HepG2 (cell line): Measurements from ENCODE around the gene SYNE3. TPM values are rescaled to one million over a fixed set of nuclear protein-coding genes. Genes with fewer than 3 reads are reported as not detected.

Experiments
- CREM ChIP-seq, 2 experiments: sonication (generic) in 1 of 2; formaldehyde crosslinking in 1 of 2; IDR thresholded peaks; 2 replicates each; pipeline versions ENCODE4 v1.4.0 to v1.6.1; 2016 to 2020; ENCODE audit warnings: antibody characterized with exemption in 1 of 2, mild to moderate bottlenecking in 1 of 2, missing genetic modification reagents in 1 of 2
- FOXA1 ChIP-seq, 2 experiments: fragments of 450-650 bp in 1 of 2; sonication (generic) in 1 of 2; formaldehyde crosslinking in 1 of 2; IDR thresholded peaks; 2 replicates each; pipeline versions ENCODE4 v1.4.0 to v1.6.1; 2016 to 2020; ENCODE audit warnings: missing genetic modification reagents in 1 of 2
- HES4 ChIP-seq: sonication (generic); formaldehyde crosslinking; IDR thresholded peaks from 2 replicates; pipeline ENCODE4 v1.9.0; 2021; ENCODE audit warnings: mild to moderate bottlenecking, missing genetic modification reagents, borderline replicate concordance
- HNF4A ChIP-seq: sonication (generic); formaldehyde crosslinking; IDR thresholded peaks from 2 replicates; pipeline ENCODE4 v1.4.0; 2020; ENCODE audit warnings: missing genetic modification reagents
- LCORL ChIP-seq, 2 experiments: fragments of 450-650 bp in 1 of 2; sonication (generic) in 1 of 2; formaldehyde crosslinking in 1 of 2; IDR thresholded peaks; 2 replicates each; pipeline versions ENCODE4 v1.5.0 to v1.6.1; 2017 to 2020; ENCODE audit warnings: antibody characterized with exemption in 1 of 2, missing genetic modification reagents in 1 of 2
- MIXL1 ChIP-seq: IDR thresholded peaks from 2 replicates; pipeline ENCODE4 v1.6.1; 2016
- NAIF1 ChIP-seq: sonication (generic); formaldehyde crosslinking; IDR thresholded peaks from 2 replicates; pipeline ENCODE4 v1.5.0; 2020; ENCODE audit warnings: mild to moderate bottlenecking, missing genetic modification reagents, borderline replicate concordance
- NCOA1 ChIP-seq: sonication (generic); formaldehyde crosslinking; IDR thresholded peaks from 2 replicates; pipeline ENCODE4 v1.9.0; 2021; ENCODE audit warnings: missing genetic modification reagents
- RARA ChIP-seq: IDR thresholded peaks from 2 replicates; pipeline ENCODE4 v1.6.1; 2016; ENCODE audit warnings: missing genetic modification reagents, missing compliant biosample characterization
- SSRP1 ChIP-seq: IDR thresholded peaks from 2 replicates; pipeline ENCODE4 v1.6.1; 2016; ENCODE audit warnings: control low read depth
- ZBTB7B ChIP-seq: sonication (generic); formaldehyde crosslinking; IDR thresholded peaks from 2 replicates; pipeline ENCODE4 v1.4.0; 2020; ENCODE audit warnings: missing genetic modification reagents
- ZNF263 ChIP-seq: sonication (generic); formaldehyde crosslinking; IDR thresholded peaks from 2 replicates; pipeline ENCODE4 v1.4.0; 2020; ENCODE audit warnings: missing genetic modification reagents
- ZNF577 ChIP-seq: sonication (generic); formaldehyde crosslinking; IDR thresholded peaks from 2 replicates; pipeline ENCODE4 v1.4.0; 2020; ENCODE audit warnings: mild to moderate bottlenecking, low read depth, missing genetic modification reagents, borderline replicate concordance
- ZNF737 ChIP-seq: sonication (generic); formaldehyde crosslinking; IDR thresholded peaks from 2 replicates; pipeline ENCODE4 v1.5.0; 2020; ENCODE audit warnings: missing genetic modification reagents, mild to moderate bottlenecking, borderline replicate concordance
- polyA plus RNA-seq, 8 experiments: library from polyadenylated mRNA; depleted of rRNA in 3 of 8; stranded (reverse) in 7 of 8; unstranded in 1 of 8; fragments of >200 nt; fragmentation: Illumina TruSeq in 4 of 8; extraction: Trizol in 4 of 8; gene quantifications; 2 replicates each; pipeline versions ENCODE4 v1.2.1 to v1.2.3, GENCODE V29; 2011 to 2016; ENCODE audit warnings: low read depth in 4 of 8, missing spikeins in 1 of 8, mixed read lengths in 1 of 8; ENCODE audit not compliant: insufficient read depth in 1 of 8
- total RNA-seq, 5 experiments: library from RNA; depleted of rRNA; stranded (reverse); fragments of >200 nt; fragmentation: Illumina TruSeq; extraction: Trizol; gene quantifications; 2 replicates each; pipeline ENCODE4 v1.2.3, GENCODE V29; 2016; ENCODE audit warnings: low read depth in 1 of 5
- TF ChIP-seq, protein P1 (sequence below): sonication (generic); formaldehyde crosslinking; IDR thresholded peaks from 2 replicates; pipeline ENCODE4 v1.8.0; 2022; ENCODE audit warnings: mild to moderate bottlenecking, missing genetic modification reagents; ENCODE audit not compliant: insufficient replicate concordance
- TF ChIP-seq, protein P2 (sequence below): sonication (generic); formaldehyde crosslinking; IDR thresholded peaks from 2 replicates; pipeline ENCODE4 v1.4.0; 2020; ENCODE audit warnings: missing genetic modification reagents, mild to moderate bottlenecking, borderline replicate concordance
- TF ChIP-seq, protein P3 (sequence below): fragments of 450-650 bp; IDR thresholded peaks from 2 replicates; pipeline ENCODE4 v1.6.1; 2016
- TF ChIP-seq, protein P4 (sequence below): sonication (generic); formaldehyde crosslinking; IDR thresholded peaks from 2 replicates; pipeline ENCODE4 v1.4.0; 2020; ENCODE audit warnings: mild to moderate bottlenecking, missing genetic modification reagents
- TF ChIP-seq, protein P5 (sequence below): sonication (generic); formaldehyde crosslinking; IDR thresholded peaks from 2 replicates; pipeline ENCODE4 v1.4.0; 2020; ENCODE audit warnings: missing genetic modification reagents

Gene SYNE3
- total and polyA plus RNA-seq, 2 of the 13 experiments (the other 11 are each of a cell fraction or from before 2014, with no cell fraction given), result 7.8 to 8.0 TPM

DNA sequence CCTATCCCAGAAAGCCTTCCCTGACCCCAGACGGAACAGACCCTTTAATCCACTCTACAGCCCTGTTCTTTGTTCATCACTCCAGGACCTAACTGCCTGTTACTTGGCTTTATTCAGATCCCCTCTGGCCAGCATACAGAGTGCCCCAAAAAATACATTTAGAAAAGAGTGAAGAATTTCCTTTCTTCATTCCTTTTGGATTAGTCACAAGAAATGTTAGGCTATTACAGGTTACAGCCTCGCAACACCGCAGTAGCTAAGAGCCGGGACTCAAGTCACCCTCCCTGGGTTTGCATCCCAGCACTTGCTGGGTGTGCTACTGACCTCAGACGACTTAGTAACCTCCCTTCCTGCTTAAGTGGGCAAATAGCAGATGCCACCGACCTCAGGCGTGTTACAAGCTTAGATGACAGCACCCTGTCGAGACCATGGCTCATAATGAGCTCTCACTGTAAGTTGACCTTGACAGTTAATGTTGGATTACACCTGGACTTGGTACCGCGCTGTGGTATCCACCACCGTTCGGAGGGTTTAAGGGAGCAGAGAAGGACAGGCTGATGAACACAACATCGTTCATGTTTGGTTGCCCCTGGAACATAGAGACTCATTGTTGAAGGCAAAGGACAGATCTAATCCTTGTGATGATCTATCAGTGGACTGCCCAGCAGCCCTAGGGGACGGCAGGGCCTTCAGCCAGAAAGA, 31.3 kb upstream of the SYNE3 start (continued):
- TF ChIP-seq LCORL (IDR thresholded peaks at IDR 0.05) (no peak), LCORL (CRISPR knock-in tag; IDR thresholded peaks at IDR 0.05) (peak; percentile 52), SSRP1 (CRISPR knock-in tag) (peak; percentile 79; the same call in 1 of the 2 replicates), NAIF1 (CRISPR knock-in tag) (no peak), MIXL1 (CRISPR knock-in tag) (peak; percentile 85; the same call in 1 of the 2 replicates), ZBTB7B (CRISPR knock-in tag) (peak; percentile 68), ZNF263 (CRISPR knock-in tag) (no peak), HNF4A (CRISPR knock-in tag) (peak; percentile 91), HES4 (no peak), ZNF577 (CRISPR knock-in tag) (no peak), FOXA1 (IDR thresholded peaks at IDR 0.05) (no peak), FOXA1 (CRISPR knock-in tag; IDR thresholded peaks at IDR 0.05) (peak; percentile 67), RARA (peak; percentile 94), ZNF737 (CRISPR knock-in tag) (peak; percentile 48; the same call in 1 of the 2 replicates), CREM (IDR thresholded peaks at IDR 0.05) (peak; percentile 53; the same call in 1 of the 2 replicates), CREM (CRISPR knock-in tag; IDR thresholded peaks at IDR 0.05) (no peak), NCOA1 (CRISPR knock-in tag) (peak; percentile 65; the same call in 1 of the 2 replicates)
- TF ChIP-seq, protein P1, sequence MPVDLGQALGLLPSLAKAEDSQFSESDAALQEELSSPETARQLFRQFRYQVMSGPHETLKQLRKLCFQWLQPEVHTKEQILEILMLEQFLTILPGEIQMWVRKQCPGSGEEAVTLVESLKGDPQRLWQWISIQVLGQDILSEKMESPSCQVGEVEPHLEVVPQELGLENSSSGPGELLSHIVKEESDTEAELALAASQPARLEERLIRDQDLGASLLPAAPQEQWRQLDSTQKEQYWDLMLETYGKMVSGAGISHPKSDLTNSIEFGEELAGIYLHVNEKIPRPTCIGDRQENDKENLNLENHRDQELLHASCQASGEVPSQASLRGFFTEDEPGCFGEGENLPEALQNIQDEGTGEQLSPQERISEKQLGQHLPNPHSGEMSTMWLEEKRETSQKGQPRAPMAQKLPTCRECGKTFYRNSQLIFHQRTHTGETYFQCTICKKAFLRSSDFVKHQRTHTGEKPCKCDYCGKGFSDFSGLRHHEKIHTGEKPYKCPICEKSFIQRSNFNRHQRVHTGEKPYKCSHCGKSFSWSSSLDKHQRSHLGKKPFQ (CRISPR knock-in tag), result peak; percentile 21
- TF ChIP-seq, protein P2, sequence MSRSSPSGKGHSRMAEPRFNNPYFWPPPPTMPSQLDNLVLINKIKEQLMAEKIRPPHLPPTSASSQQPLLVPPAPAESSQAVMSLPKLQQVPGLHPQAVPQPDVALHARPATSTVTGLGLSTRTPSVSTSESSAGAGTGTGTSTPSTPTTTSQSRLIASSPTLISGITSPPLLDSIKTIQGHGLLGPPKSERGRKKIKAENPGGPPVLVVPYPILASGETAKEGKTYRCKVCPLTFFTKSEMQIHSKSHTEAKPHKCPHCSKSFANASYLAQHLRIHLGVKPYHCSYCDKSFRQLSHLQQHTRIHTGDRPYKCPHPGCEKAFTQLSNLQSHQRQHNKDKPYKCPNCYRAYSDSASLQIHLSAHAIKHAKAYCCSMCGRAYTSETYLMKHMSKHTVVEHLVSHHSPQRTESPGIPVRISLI, result 0 out of 2 replicates have a peak, but pooled peaks have one; percentile 20
- TF ChIP-seq, protein P3, sequence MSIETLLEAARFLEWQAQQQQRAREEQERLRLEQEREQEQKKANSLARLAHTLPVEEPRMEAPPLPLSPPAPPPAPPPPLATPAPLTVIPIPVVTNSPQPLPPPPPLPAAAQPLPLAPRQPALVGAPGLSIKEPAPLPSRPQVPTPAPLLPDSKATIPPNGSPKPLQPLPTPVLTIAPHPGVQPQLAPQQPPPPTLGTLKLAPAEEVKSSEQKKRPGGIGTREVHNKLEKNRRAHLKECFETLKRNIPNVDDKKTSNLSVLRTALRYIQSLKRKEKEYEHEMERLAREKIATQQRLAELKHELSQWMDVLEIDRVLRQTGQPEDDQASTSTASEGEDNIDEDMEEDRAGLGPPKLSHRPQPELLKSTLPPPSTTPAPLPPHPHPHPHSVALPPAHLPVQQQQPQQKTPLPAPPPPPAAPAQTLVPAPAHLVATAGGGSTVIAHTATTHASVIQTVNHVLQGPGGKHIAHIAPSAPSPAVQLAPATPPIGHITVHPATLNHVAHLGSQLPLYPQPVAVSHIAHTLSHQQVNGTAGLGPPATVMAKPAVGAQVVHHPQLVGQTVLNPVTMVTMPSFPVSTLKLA, result peak; percentile 16; the same call in 1 of the 2 replicates
- TF ChIP-seq, protein P4, sequence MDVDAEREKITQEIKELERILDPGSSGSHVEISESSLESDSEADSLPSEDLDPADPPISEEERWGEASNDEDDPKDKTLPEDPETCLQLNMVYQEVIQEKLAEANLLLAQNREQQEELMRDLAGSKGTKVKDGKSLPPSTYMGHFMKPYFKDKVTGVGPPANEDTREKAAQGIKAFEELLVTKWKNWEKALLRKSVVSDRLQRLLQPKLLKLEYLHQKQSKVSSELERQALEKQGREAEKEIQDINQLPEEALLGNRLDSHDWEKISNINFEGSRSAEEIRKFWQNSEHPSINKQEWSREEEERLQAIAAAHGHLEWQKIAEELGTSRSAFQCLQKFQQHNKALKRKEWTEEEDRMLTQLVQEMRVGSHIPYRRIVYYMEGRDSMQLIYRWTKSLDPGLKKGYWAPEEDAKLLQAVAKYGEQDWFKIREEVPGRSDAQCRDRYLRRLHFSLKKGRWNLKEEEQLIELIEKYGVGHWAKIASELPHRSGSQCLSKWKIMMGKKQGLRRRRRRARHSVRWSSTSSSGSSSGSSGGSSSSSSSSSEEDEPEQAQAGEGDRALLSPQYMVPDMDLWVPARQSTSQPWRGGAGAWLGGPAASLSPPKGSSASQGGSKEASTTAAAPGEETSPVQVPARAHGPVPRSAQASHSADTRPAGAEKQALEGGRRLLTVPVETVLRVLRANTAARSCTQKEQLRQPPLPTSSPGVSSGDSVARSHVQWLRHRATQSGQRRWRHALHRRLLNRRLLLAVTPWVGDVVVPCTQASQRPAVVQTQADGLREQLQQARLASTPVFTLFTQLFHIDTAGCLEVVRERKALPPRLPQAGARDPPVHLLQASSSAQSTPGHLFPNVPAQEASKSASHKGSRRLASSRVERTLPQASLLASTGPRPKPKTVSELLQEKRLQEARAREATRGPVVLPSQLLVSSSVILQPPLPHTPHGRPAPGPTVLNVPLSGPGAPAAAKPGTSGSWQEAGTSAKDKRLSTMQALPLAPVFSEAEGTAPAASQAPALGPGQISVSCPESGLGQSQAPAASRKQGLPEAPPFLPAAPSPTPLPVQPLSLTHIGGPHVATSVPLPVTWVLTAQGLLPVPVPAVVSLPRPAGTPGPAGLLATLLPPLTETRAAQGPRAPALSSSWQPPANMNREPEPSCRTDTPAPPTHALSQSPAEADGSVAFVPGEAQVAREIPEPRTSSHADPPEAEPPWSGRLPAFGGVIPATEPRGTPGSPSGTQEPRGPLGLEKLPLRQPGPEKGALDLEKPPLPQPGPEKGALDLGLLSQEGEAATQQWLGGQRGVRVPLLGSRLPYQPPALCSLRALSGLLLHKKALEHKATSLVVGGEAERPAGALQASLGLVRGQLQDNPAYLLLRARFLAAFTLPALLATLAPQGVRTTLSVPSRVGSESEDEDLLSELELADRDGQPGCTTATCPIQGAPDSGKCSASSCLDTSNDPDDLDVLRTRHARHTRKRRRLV (CRISPR knock-in tag), result 0 out of 2 replicates have a peak, but pooled peaks have one; percentile 76
- TF ChIP-seq, protein P5, sequence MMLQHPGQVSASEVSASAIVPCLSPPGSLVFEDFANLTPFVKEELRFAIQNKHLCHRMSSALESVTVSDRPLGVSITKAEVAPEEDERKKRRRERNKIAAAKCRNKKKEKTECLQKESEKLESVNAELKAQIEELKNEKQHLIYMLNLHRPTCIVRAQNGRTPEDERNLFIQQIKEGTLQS, result 0 out of 2 replicates have a peak, but pooled peaks have one; percentile 31
